H9 (cell line): ENCODE results near the gene TRIP10. TPM values are rescaled to one million over a fixed set of nuclear protein-coding genes. Genes with fewer than 3 reads are reported as not detected.

ENCODE experiments used
- DNase-seq: peaks from one replicate; pipeline ENCODE4 v3.0.0-alpha.2; 2017
- H2AFZ ChIP-seq: one replicate; pipeline ENCODE4 v1.6.1; 2013; ENCODE audit warnings: mild to moderate bottlenecking, low read length, control low read depth, moderate library complexity
- H2AK5ac ChIP-seq: 2 replicates; pipeline ENCODE4 v1.6.1; 2013; ENCODE audit warnings: low read length, control low read depth, mixed read lengths; ENCODE audit not compliant: insufficient read length
- H2BK120ac ChIP-seq: one replicate; pipeline ENCODE4 v1.6.1; 2013; ENCODE audit warnings: low read depth, mild to moderate bottlenecking, low read length, control low read depth, inconsistent platforms; ENCODE audit not compliant: poor library complexity, severe bottlenecking
- H2BK12ac ChIP-seq: 2 replicates; pipeline ENCODE4 v1.6.1; 2013; ENCODE audit warnings: low read length, control low read depth, mixed read lengths, low read depth; ENCODE audit not compliant: insufficient read length
- H2BK15ac ChIP-seq: 2 replicates; pipeline ENCODE4 v1.6.1; 2013; ENCODE audit warnings: low read depth, low read length, control low read depth
- H2BK20ac ChIP-seq: one replicate; pipeline ENCODE4 v1.6.1; 2013; ENCODE audit warnings: low read depth, mild to moderate bottlenecking, low read length, control low read depth, inconsistent platforms; ENCODE audit not compliant: poor library complexity, severe bottlenecking
- H2BK5ac ChIP-seq: 2 replicates; pipeline ENCODE4 v1.6.1; 2013; ENCODE audit warnings: low read length, control low read depth, mixed read lengths; ENCODE audit not compliant: insufficient read length
- H3K14ac ChIP-seq: 2 replicates; pipeline ENCODE4 v1.6.1; 2013; ENCODE audit warnings: low read length, control low read depth; ENCODE audit not compliant: insufficient read depth
- H3K18ac ChIP-seq: 2 replicates; pipeline ENCODE4 v1.6.1; 2013; ENCODE audit warnings: low read depth, mild to moderate bottlenecking, mixed read lengths, low read length, control low read depth; ENCODE audit not compliant: insufficient read length
- H3K23ac ChIP-seq: 2 replicates; pipeline ENCODE4 v1.6.1; 2013; ENCODE audit warnings: low read length, control low read depth, mixed read lengths, low read depth; ENCODE audit not compliant: insufficient read length
- H3K23me2 ChIP-seq: 2 replicates; pipeline ENCODE4 v1.6.1; 2013; ENCODE audit warnings: low read depth, mild to moderate bottlenecking, mixed read lengths, low read length, control low read depth; ENCODE audit not compliant: insufficient read length, poor library complexity, severe bottlenecking
- H3K27ac ChIP-seq: 2 replicates; pipeline ENCODE4 v1.5.1; 2013; ENCODE audit warnings: low read length, control low read depth, mixed read lengths, low read depth; ENCODE audit not compliant: insufficient read length
- H3K27me3 ChIP-seq: 2 replicates; pipeline ENCODE4 v1.6.1; 2013; ENCODE audit warnings: low read length, control low read depth, inconsistent platforms; ENCODE audit not compliant: insufficient read depth
- H3K4ac ChIP-seq: 2 replicates; pipeline ENCODE4 v1.6.1; 2013; ENCODE audit warnings: low read depth, mild to moderate bottlenecking, control low read depth, inconsistent platforms, low read length, moderate library complexity
- H3K4me1 ChIP-seq: 2 replicates; pipeline ENCODE4 v1.6.1; 2013; ENCODE audit warnings: low read length, control low read depth, inconsistent platforms; ENCODE audit not compliant: insufficient read depth
- H3K4me2 ChIP-seq: 2 replicates; pipeline ENCODE4 v1.6.1; 2013; ENCODE audit warnings: low read length, control low read depth, mixed read lengths; ENCODE audit not compliant: insufficient read length, insufficient read depth
- H3K56ac ChIP-seq: 2 replicates; pipeline ENCODE4 v1.6.1; 2013; ENCODE audit warnings: low read depth, mild to moderate bottlenecking, mixed read lengths, low read length, control low read depth; ENCODE audit not compliant: insufficient read length
- H3K79me1 ChIP-seq: 2 replicates; pipeline ENCODE4 v1.6.1; 2013; ENCODE audit warnings: low read depth, mild to moderate bottlenecking, moderate library complexity, low read length, control low read depth, inconsistent platforms; ENCODE audit not compliant: insufficient read depth, poor library complexity, severe bottlenecking
- H3K79me2 ChIP-seq: 2 replicates; pipeline ENCODE4 v1.6.1; 2013; ENCODE audit warnings: low read length, control low read depth, inconsistent platforms; ENCODE audit not compliant: insufficient read depth
- H3K9ac ChIP-seq: 2 replicates; pipeline ENCODE4 v1.6.1; 2013; ENCODE audit warnings: low read length, control low read depth, mixed read lengths; ENCODE audit not compliant: insufficient read length; ENCODE audit errors: extremely low read depth
- H3K9me3 ChIP-seq: one replicate; pipeline ENCODE4 v1.6.1; 2013; ENCODE audit warnings: low read depth, low read length, inconsistent platforms; ENCODE audit not compliant: control insufficient read depth
- H3T11ph ChIP-seq: one replicate; pipeline ENCODE4 v1.6.1; 2013; ENCODE audit warnings: mild to moderate bottlenecking, low read length, control low read depth, inconsistent platforms
- H4K20me1 ChIP-seq: one replicate; pipeline ENCODE4 v1.6.1; 2013; ENCODE audit not compliant: control insufficient read depth, insufficient read length, insufficient read depth
- H4K5ac ChIP-seq: 2 replicates; pipeline ENCODE4 v1.6.1; 2013; ENCODE audit warnings: low read depth, mild to moderate bottlenecking, mixed read lengths, low read length, control low read depth; ENCODE audit not compliant: insufficient read length
- H4K8ac ChIP-seq: replicated peaks from 2 replicates; pipeline ENCODE4 v1.6.1; 2013; ENCODE audit warnings: low read length, control low read depth, mixed read lengths, low read depth; ENCODE audit not compliant: insufficient read length
- H4K91ac ChIP-seq: 2 replicates; pipeline ENCODE4 v1.6.1; 2013; ENCODE audit warnings: low read depth, mild to moderate bottlenecking, moderate library complexity, mixed read lengths, low read length, control low read depth; ENCODE audit not compliant: insufficient read length
- H3K27ac Mint-ChIP-seq, 3 experiments: 2 replicates in 2 of 3; 3 replicates in 1 of 3; pipeline ENCODE4 v1.8.0; 2020 to 2021; ENCODE audit warnings: mixed read lengths in 3 of 3, mild to moderate bottlenecking in 1 of 3, moderate library complexity in 1 of 3
- H3K27me3 Mint-ChIP-seq: 2 replicates; pipeline ENCODE4 v1.8.0; 2021; ENCODE audit warnings: low read depth, mild to moderate bottlenecking, moderate library complexity, mixed read lengths
- H3K36me3 Mint-ChIP-seq, 3 experiments: 2 replicates in 2 of 3; 3 replicates in 1 of 3; pipeline ENCODE4 v1.8.0; 2020 to 2021; ENCODE audit warnings: low read depth in 3 of 3, mixed read lengths in 3 of 3; ENCODE audit not compliant: insufficient read depth in 1 of 3
- H3K4me1 Mint-ChIP-seq, 2 experiments: 2 replicates each; pipeline ENCODE4 v1.8.0; 2020; ENCODE audit warnings: mixed read lengths in 2 of 2
- H3K4me3 Mint-ChIP-seq, 2 experiments: 2 replicates in 1 of 2; 3 replicates in 1 of 2; pipeline ENCODE4 v1.8.0; 2020 to 2021; ENCODE audit warnings: mild to moderate bottlenecking in 2 of 2, mixed read lengths in 2 of 2, moderate library complexity in 1 of 2
- H3K9me3 Mint-ChIP-seq, 2 experiments: 2 replicates in 1 of 2; 3 replicates in 1 of 2; pipeline ENCODE4 v1.8.0; 2020; ENCODE audit warnings: mild to moderate bottlenecking in 2 of 2, mixed read lengths in 2 of 2, moderate library complexity in 1 of 2
- CTCF ChIP-seq: fragments of 200-600 bp; sonication (generic); conservative IDR thresholded peaks from 3 replicates; pipeline ENCODE4 v1.8.0; 2021; ENCODE audit warnings: antibody characterized with exemption, mild to moderate bottlenecking
- WGBS: extraction: QIAGEN DNeasy Blood & Tissue Kit; methylation state at CpG from one replicate; pipeline ENCODE4 v1.1.7; 2013; ENCODE audit warnings: missing lambda C conversion rate, low lambda C conversion rate, mixed read lengths; ENCODE audit not compliant: insufficient read length; ENCODE audit errors: extremely low coverage; 5-methylcytosine and 5-hydroxymethylcytosine counted together
- total RNA-seq: library from RNA; stranded (reverse); gene quantifications from 2 replicates; pipeline ENCODE4 v1.2.1, GENCODE V29; 2021

The TRIP10 gene
- total RNA-seq, 1 experiment from 2014 or later, result 56.4 TPM

- H2BK15ac ChIP-seq, result no peak overlapping the region
- H3K79me1 ChIP-seq, result no peaks in the 10 kb centered on the region
- no peak overlapping the region for H2AFZ ChIP-seq
- no peak overlapping the region for H3K9ac ChIP-seq
- Mint-ChIP-seq H3K4me3 (no peak overlapping the region), H3K9me3 (peaks cover 3 to 48% of the 10 kb centered on the region in 2 experiments; a peak in 4 of 5 replicates), H3K36me3 (no peaks in the 10 kb centered on the region), H3K27ac (no peak overlapping the region), H3K4me1 (no peaks in the 10 kb centered on the region), H3K27me3 (peaks cover 5% of the 10 kb centered on the region)
- no peaks in the 10 kb centered on the region for H3K27me3 ChIP-seq
- no peak overlapping the region for H3K14ac ChIP-seq
- H4K91ac ChIP-seq, result no peak overlapping the region
- H3K18ac ChIP-seq, result no peak overlapping the region
- no peak for DNase-seq
- H3K23me2 ChIP-seq, result no peaks in the 10 kb centered on the region
- no peak overlapping the region for H4K8ac ChIP-seq
- H3T11ph ChIP-seq, result no peak overlapping the region
- no peak overlapping the region for H4K5ac ChIP-seq
- H2AK5ac ChIP-seq, result no peak overlapping the region
- no peak overlapping the region for H3K27ac ChIP-seq
- no peak overlapping the region for H2BK20ac ChIP-seq
- H3K4me2 ChIP-seq, result no peak overlapping the region
- H2BK12ac ChIP-seq, result no peak overlapping the region
- WGBS, result no CpG with 5 or more reads among the region's 4 CpGs
- H2BK5ac ChIP-seq, result no peak overlapping the region
- no peaks in the 10 kb centered on the region for H3K9me3 ChIP-seq
- H3K56ac ChIP-seq, result no peak overlapping the region
- H3K4me1 ChIP-seq, result no peaks in the 10 kb centered on the region
- no peak for TF ChIP-seq CTCF
- H3K23ac ChIP-seq, result no peak overlapping the region
- no peak overlapping the region for H3K4ac ChIP-seq
- H3K79me2 ChIP-seq, result no peaks in the 10 kb centered on the region
- H2BK120ac ChIP-seq, result no peak overlapping the region
- H4K20me1 ChIP-seq, result no peaks in the 10 kb centered on the region
These were observed 39.7 kb downstream of the TRIP10 start for GRCh38 chr19:6779206-6779605.
